C4-2B (cell line): Measurements from ENCODE around the gene STAT3.

Source experiments
- CTCF ChIP-seq: fragments of 450-650 bp; conservative IDR thresholded peaks from 2 replicates; pipeline ENCODE4 v1.5.1; 2017; ENCODE audit warnings: mild to moderate bottlenecking
- ZFX ChIP-seq: fragments of 450-650 bp; IDR thresholded peaks from 2 replicates; pipeline ENCODE4 v1.6.1; 2017

- TF ChIP-seq CTCF (no peak), ZFX (peak; percentile 35; the same call in 1 of the 2 replicates)
These were observed 100.1 kb downstream of the STAT3 start, which contains the start of gene STAT5A for GRCh38 chr17:42287977-42288802.
